Measurements from ENCODE around the gene SERPINB7.
"Not testable (repeated sequence)": the region's sequence is repeated elsewhere in the genome, so short reads cannot be mapped to it uniquely, and the experiment has no call there.

SERPINB7 gene

GRCh38 chr18:63775166-63775730 lies at the start of gene SERPINB7:
SERPINB7 (plus strand) TSS chr18:63775418; CDS start chr18:63782373, 6,955 bp downstream.
- DNase-seq (ENCODE audit: low spot score) = no peak

GRCh38 chr18:63725682-63726480 lies 49.3 kb upstream of the SERPINB7 start:
- no peak for DNase-seq (ENCODE audit: low spot score)

- no peak for DNase-seq (ENCODE audit: low spot score)
Observed at GRCh38 chr18:63730773-63731172, 44.4 kb upstream of the SERPINB7 start.

- no peak for DNase-seq (ENCODE audit: low spot score)
Observed at GRCh38 chr18:63731215-63731614, 44.0 kb upstream of the SERPINB7 start.

- DNase-seq (ENCODE audit: low spot score) = no peak
Observed at GRCh38 chr18:63736876-63737275, 38.3 kb upstream of the SERPINB7 start.

- no peak for DNase-seq (ENCODE audit: low spot score)
Observed at GRCh38 chr18:63741769-63742168, 33.4 kb upstream of the SERPINB7 start.

- DNase-seq (ENCODE audit: low spot score) = no peak
Observed at GRCh38 chr18:63747006-63747405, 28.2 kb upstream of the SERPINB7 start.

GRCh38 chr18:63749489-63749888 lies 25.7 kb upstream of the SERPINB7 start:
- DNase-seq (ENCODE audit: low spot score) = no peak

- DNase-seq (ENCODE audit: low spot score) = no peak
Observed at GRCh38 chr18:63752636-63753035, 22.6 kb upstream of the SERPINB7 start.

GRCh38 chr18:63753676-63754075 lies 21.5 kb upstream of the SERPINB7 start:
- no peak for DNase-seq (ENCODE audit: low spot score)

GRCh38 chr18:63757541-63757940 lies 17.7 kb upstream of the SERPINB7 start:
- DNase-seq (ENCODE audit: low spot score) = no peak

GRCh38 chr18:63758615-63759240 lies 16.5 kb upstream of the SERPINB7 start:
- DNase-seq (ENCODE audit: low spot score) = no peak

GRCh38 chr18:63759786-63760185 lies 15.4 kb upstream of the SERPINB7 start:
- not testable (repeated sequence) for DNase-seq (ENCODE audit: low spot score)

- no peak for DNase-seq (ENCODE audit: low spot score)
Observed at GRCh38 chr18:63762518-63762917, 12.7 kb upstream of the SERPINB7 start.

GRCh38 chr18:63763831-63764600 lies 11.2 kb upstream of the SERPINB7 start:
- DNase-seq (ENCODE audit: low spot score) = no peak

- DNase-seq (ENCODE audit: low spot score) = no peak
Observed at GRCh38 chr18:63765837-63766236, 9.4 kb upstream of the SERPINB7 start.

- no peak for DNase-seq (ENCODE audit: low spot score)
Observed at GRCh38 chr18:63773551-63773950, 1.7 kb upstream of the SERPINB7 start.

GRCh38 chr18:63774511-63774910 lies 707 bp upstream of the SERPINB7 start:
- no peak for DNase-seq (ENCODE audit: low spot score)

GRCh38 chr18:63779386-63779785 lies 4.2 kb downstream of the SERPINB7 start:
- DNase-seq (ENCODE audit: low spot score) = no peak

- DNase-seq (ENCODE audit: low spot score) = no peak
Observed at GRCh38 chr18:63783394-63783793, 8.2 kb downstream of the SERPINB7 start.

- no peak for DNase-seq (ENCODE audit: low spot score)
Observed at GRCh38 chr18:63784787-63785452, 9.7 kb downstream of the SERPINB7 start.

- no peak for DNase-seq (ENCODE audit: low spot score)
Observed at GRCh38 chr18:63787673-63788072, 12.5 kb downstream of the SERPINB7 start.

All from CD4-positive, alpha-beta T cell treated with Interleukin-2 at 100 ng/mL for 4 hours (primary cell).